HCT116 (cell line): ENCODE results near the gene GRIN2D. TPM values are rescaled to one million over a fixed set of nuclear protein-coding genes. Genes with fewer than 3 reads are reported as not detected.

Experiments used
- ATAC-seq: fragments of 200-7000 bp; cut with Tn5 transposase; 2 replicates; pipeline ENCODE4 v1.9.1; 2020; ENCODE audit warnings: mild to moderate bottlenecking, moderate library complexity
- BruUV-seq: library from RNA; stranded (reverse); fragments of 400-500 nt; replicated peaks from 2 replicates; lab custom pipeline; 2021; lab: Mats Ljungman, UMichigan
- CTCF ChIA-PET: fragments of 300-600 bp; sonication (Branson Sonifier 250); formaldehyde crosslinking; loops from one replicate; lab custom pipeline; 2021; ENCODE audit warnings: antibody characterized with exemption; lab: Charles Lee
- POLR2A ChIA-PET: fragments of 300-600, 350-600 bp; sonication (Branson Sonifier 250); formaldehyde crosslinking; loops from one replicate; lab custom pipeline; 2021; ENCODE audit warnings: antibody characterized with exemption; lab: Charles Lee
- RAD21 ChIA-PET, 2 experiments: fragments of 300-600 bp; sonication (Branson Sonifier 250); formaldehyde crosslinking; loops; one replicate each; lab custom pipeline; 2023; ENCODE audit warnings: low total read pairs in 2 of 2; ENCODE audit not compliant: uncharacterized antibody in 2 of 2, unreplicated experiment in 2 of 2, low non-redundant PET in 1 of 2; lab: Charles Lee
- DNase-seq: peaks from one replicate; pipeline ENCODE4 v3.0.0-alpha.2; 2010; ENCODE audit warnings: low read depth, low spot score
- H2AFZ ChIP-seq: fragments of 200-600 bp; shearing (Covaris generic), sonication (generic); 2 replicates; pipeline ENCODE4 v1.6.1; 2017; ENCODE audit warnings: low read depth, mixed run types, mixed read lengths, antibody characterized with exemption, low read length; ENCODE audit not compliant: poor library complexity, severe bottlenecking
- H3K27ac ChIP-seq: 2 replicates; pipeline ENCODE4 v1.5.1; 2012; ENCODE audit warnings: low read depth, low read length
- H3K27me3 ChIP-seq: fragments of 200-600 bp; sonication (generic); 2 replicates; pipeline ENCODE4 v1.6.1; 2016; ENCODE audit warnings: mixed run types, low read length, mixed read lengths; ENCODE audit not compliant: insufficient read depth
- H3K36me3 ChIP-seq, 2 experiments: fragments of 200-500 bp in 1 of 2; fragments of 200-600 bp in 1 of 2; sonication (Bioruptor generic) in 1 of 2; sonication (generic) in 1 of 2; 2 replicates each; pipeline versions ENCODE4 v1.5.1 to v1.6.1; 2014 to 2016; ENCODE audit warnings: low read length in 2 of 2, inconsistent platforms in 1 of 2, mixed read lengths in 1 of 2, mixed run types in 1 of 2; ENCODE audit not compliant: insufficient read depth in 2 of 2, control insufficient read depth in 1 of 2
- H3K4me1 ChIP-seq, 2 experiments: fragments of 200-600 bp in 1 of 2; sonication (generic) in 1 of 2; 2 replicates each; pipeline versions ENCODE4 v1.5.1 to v1.6.1; 2012 to 2017; ENCODE audit warnings: low read length in 2 of 2, inconsistent platforms in 1 of 2, mild to moderate bottlenecking in 1 of 2, mixed read lengths in 1 of 2, mixed run types in 1 of 2, moderate library complexity in 1 of 2; ENCODE audit not compliant: insufficient read depth in 2 of 2, control insufficient read depth in 1 of 2
- H3K4me2 ChIP-seq: fragments of 200-600 bp; sonication (generic); 2 replicates; pipeline ENCODE4 v1.6.1; 2017; ENCODE audit warnings: mixed run types, low read length, mixed read lengths
- H3K4me3 ChIP-seq, 2 experiments: fragments of 200-600 bp in 1 of 2; sonication (generic) in 1 of 2; replicated peaks in 1 of 2; 2 replicates each; pipeline ENCODE4 v1.5.1; 2011 to 2016; ENCODE audit warnings: low read length in 2 of 2, control low read depth in 1 of 2, low read depth in 1 of 2, mild to moderate bottlenecking in 1 of 2, mixed read lengths in 1 of 2, mixed run types in 1 of 2
- H3K79me2 ChIP-seq: fragments of 200-600 bp; sonication (generic); 2 replicates; pipeline ENCODE4 v1.6.1; 2017; ENCODE audit warnings: mild to moderate bottlenecking, mixed run types, low read length, moderate library complexity, mixed read lengths; ENCODE audit not compliant: insufficient read depth
- H3K9ac ChIP-seq: fragments of 200-600 bp; sonication (generic); 2 replicates; pipeline ENCODE4 v1.6.1; 2016; ENCODE audit warnings: low read length, mixed read lengths
- H3K9me2 ChIP-seq: fragments of 200-600 bp; sonication (generic), shearing (Covaris generic); 2 replicates; pipeline ENCODE4 v1.6.1; 2017; ENCODE audit warnings: mixed run types, mild to moderate bottlenecking, moderate library complexity; ENCODE audit not compliant: insufficient read depth
- H3K9me3 ChIP-seq, 2 experiments: fragments of 200-500 bp in 1 of 2; fragments of 200-600 bp in 1 of 2; sonication (Bioruptor generic) in 1 of 2; sonication (generic) in 1 of 2; 2 replicates each; pipeline ENCODE4 v1.6.1; 2014 to 2017; ENCODE audit warnings: low read length in 2 of 2, mixed read lengths in 2 of 2, inconsistent platforms in 1 of 2, low read depth in 1 of 2, mild to moderate bottlenecking in 1 of 2, mixed run types in 1 of 2, moderate library complexity in 1 of 2; ENCODE audit not compliant: control insufficient read depth in 1 of 2, insufficient read depth in 1 of 2
- H4K20me1 ChIP-seq: fragments of 200-600 bp; sonication (generic), shearing (Covaris generic); 2 replicates; pipeline ENCODE4 v1.6.1; 2017; ENCODE audit warnings: mixed run types, mild to moderate bottlenecking, moderate library complexity; ENCODE audit not compliant: insufficient read depth
- CEBPB ChIP-seq: IDR thresholded peaks from 2 replicates; pipeline ENCODE4 v1.6.1; 2012; ENCODE audit warnings: low read depth
- CTCF ChIP-seq, 3 experiments: fragments of 200-600 bp in 1 of 3; sonication (generic) in 1 of 3; IDR thresholded peaks in 2 of 3; conservative IDR thresholded peaks in 1 of 3; 2 replicates each; pipeline ENCODE4 v1.5.1; 2012 to 2017; ENCODE audit warnings: low read depth in 2 of 3, low read length in 2 of 3, antibody characterized with exemption in 1 of 3, borderline replicate concordance in 1 of 3, control low read depth in 1 of 3, mild to moderate bottlenecking in 1 of 3, mixed read lengths in 1 of 3, mixed run types in 1 of 3, moderate library complexity in 1 of 3; ENCODE audit not compliant: insufficient read depth in 1 of 3
- EGR1 ChIP-seq: IDR thresholded peaks from 2 replicates; pipeline ENCODE4 v1.6.1; 2012; ENCODE audit warnings: low read depth
- EZH2 ChIP-seq: fragments of 200-600 bp; sonication (generic); IDR thresholded peaks from 2 replicates; pipeline ENCODE4 v1.6.1; 2017; ENCODE audit warnings: antibody characterized with exemption, mixed run types
- FOSL1 ChIP-seq: IDR thresholded peaks from 2 replicates; pipeline ENCODE4 v1.6.1; 2012; ENCODE audit warnings: low read depth
- JUND ChIP-seq: IDR thresholded peaks from 2 replicates; pipeline ENCODE4 v1.6.1; 2012
- MAX ChIP-seq: IDR thresholded peaks from 2 replicates; pipeline ENCODE4 v1.6.1; 2012
- POLR2AphosphoS5 ChIP-seq: IDR thresholded peaks from 2 replicates; pipeline ENCODE4 v1.6.1; 2011; ENCODE audit warnings: mild to moderate bottlenecking, low read depth, low read length, moderate library complexity
- RAD21 ChIP-seq: IDR thresholded peaks from 2 replicates; pipeline ENCODE4 v1.6.1; 2012; ENCODE audit warnings: low read depth, mild to moderate bottlenecking
- REST ChIP-seq: IDR thresholded peaks from 2 replicates; pipeline ENCODE4 v1.6.1; 2012; ENCODE audit warnings: low read depth
- SIN3A ChIP-seq: IDR thresholded peaks from 2 replicates; pipeline ENCODE4 v1.6.1; 2012; ENCODE audit warnings: low read depth
- intact Hi-C: fragments of 100-400 bp; cut with micrococcal nuclease; formaldehyde crosslinking; loops from 2 replicates; pipeline ENCODE4 v1.10.0; 2022
- total RNA-seq: library from RNA; stranded (reverse); gene quantifications from one replicate; pipeline ENCODE4 v1.2.1, GENCODE V29; 2021; ENCODE audit not compliant: unreplicated experiment

GRIN2D gene
- total RNA-seq, 1 experiment from 2014 or later, result 26.2 TPM

- ChIA-PET CTCF (interaction anchor here (0.7 to 2.1 kb wide), 9 partner anchors 9 to 233 kb away, joined by 3 to 11 read pairs (median 6); partner anchors contain the start of genes KDELR1, SYNGR4 and TMEM143), RAD21 (interaction anchor here in 1 of 2 experiments (0.8 to 1.0 kb wide), 2 partner anchors 40 to 47 kb away, joined by 3 to 4 read pairs; partner anchors contain the start of gene KDELR1), POLR2A (no interaction called here)
- H3K27ac ChIP-seq, result no peak overlapping the region
- no peak overlapping the region for H3K9ac ChIP-seq
- no peaks in the 10 kb centered on the region for H3K27me3 ChIP-seq
- H2AFZ ChIP-seq, result no peak overlapping the region
- no peak overlapping the region for H3K4me3 ChIP-seq
- H3K9me3 ChIP-seq, result no peaks in the 10 kb centered on the region
- H3K4me1 ChIP-seq, result peaks cover 22 to 46% of the 10 kb centered on the region in 2 experiments
- TF ChIP-seq FOSL1 (no peak), CEBPB (no peak), JUND (no peak), RAD21 (peak; percentile 80), EGR1 (no peak), REST (no peak), CTCF (IDR thresholded peaks at IDR 0.05 in 2 of 3, conservative IDR thresholded peaks at IDR 0.05 in 1 of 3; ENCODE audit: borderline replicate concordance in 1 of 3, insufficient read depth in 1 of 3, low read depth in 2 of 3, low read length in 2 of 3) (peak; percentile 75 to 96 (median 95); a peak in 5 of 6 replicates), POLR2AphosphoS5 (no peak), SIN3A (no peak), MAX (no peak), EZH2 (no peak)
- intact Hi-C loops, result loop anchor here (1.0 to 5.0 kb wide), 2 partner anchors 31 to 141 kb away; no protein-coding TSS in a partner anchor
- no peaks in the 10 kb centered on the region for H4K20me1 ChIP-seq
- DNase-seq (no peak), ATAC-seq (peak; percentile 67)
- BruUV-seq, result no TSS peak
- H3K79me2 ChIP-seq, result no peaks in the 10 kb centered on the region
- no peaks in the 10 kb centered on the region for H3K36me3 ChIP-seq
- H3K9me2 ChIP-seq, result no peaks in the 10 kb centered on the region
- H3K4me2 ChIP-seq, result no peak overlapping the region
Measured at GRCh38 chr19:48351341-48351752, 42.1 kb upstream of the GRIN2D start.
